Natural killer cell (primary cell): ENCODE measurements around the gene EHD3. TPM values are rescaled to one million over a fixed set of nuclear protein-coding genes. Genes with fewer than 3 reads are reported as not detected.

Source experiments
- ATAC-seq, 3 donors: fragments of 150-1000 bp in 2 of 3; fragments of 200-7000 bp in 1 of 3; cut with Tn5 transposase; 1 replicate in 1 of 3; 2 replicates in 2 of 3; pipeline ENCODE4 v1.10.0; 2021; ENCODE audit warnings: mild to moderate bottlenecking in 2 of 3, moderate library complexity in 2 of 3
- DNase-seq, 2 donors: peaks; one replicate each; pipeline versions ENCODE4 v3.0.0 to v3.0.0-alpha.2; 2013 to 2021; ENCODE audit warnings: mixed read lengths in 1 of 2
- H3K27ac ChIP-seq: one replicate; pipeline ENCODE4 v1.5.1; 2013; ENCODE audit warnings: mild to moderate bottlenecking, low read length
- H3K27me3 ChIP-seq: one replicate; pipeline ENCODE4 v1.6.1; 2013; ENCODE audit warnings: low read length; ENCODE audit not compliant: control insufficient read depth, insufficient read depth
- H3K36me3 ChIP-seq: one replicate; pipeline ENCODE4 v1.6.1; 2013; ENCODE audit warnings: low read length; ENCODE audit not compliant: control insufficient read depth, insufficient read depth
- H3K4me1 ChIP-seq: one replicate; pipeline ENCODE4 v1.6.1; 2013; ENCODE audit warnings: low read length; ENCODE audit not compliant: control insufficient read depth, insufficient read depth
- H3K4me3 ChIP-seq: one replicate; pipeline ENCODE4 v1.5.1; 2013; ENCODE audit warnings: low read length
- H3K9me3 ChIP-seq: one replicate; pipeline ENCODE4 v1.6.1; 2013; ENCODE audit warnings: low read length; ENCODE audit not compliant: control insufficient read depth, insufficient read depth
- H3K27ac Mint-ChIP-seq, 2 donors: one replicate each; pipeline ENCODE4 v1.8.0; 2022; ENCODE audit warnings: mild to moderate bottlenecking in 2 of 2, mixed read lengths in 2 of 2, moderate library complexity in 1 of 2
- H3K27me3 Mint-ChIP-seq, 2 donors: one replicate each; pipeline ENCODE4 v1.8.0; 2022; ENCODE audit warnings: low read depth in 2 of 2, mixed read lengths in 2 of 2
- H3K36me3 Mint-ChIP-seq: one replicate; pipeline ENCODE4 v1.8.0; 2022; ENCODE audit warnings: mixed read lengths
- H3K4me1 Mint-ChIP-seq, 2 donors: one replicate each; pipeline ENCODE4 v1.8.0; 2022; ENCODE audit warnings: mixed read lengths in 2 of 2
- H3K4me3 Mint-ChIP-seq: one replicate; pipeline ENCODE4 v1.8.0; 2022; ENCODE audit warnings: mild to moderate bottlenecking, moderate library complexity, mixed read lengths
- H3K9me3 Mint-ChIP-seq, 2 donors: one replicate each; pipeline ENCODE4 v1.8.0; 2022; ENCODE audit warnings: mixed read lengths in 2 of 2
- WGBS: methylation state at CpG from one replicate; pipeline ENCODE4 v1.1.7; 2013; ENCODE audit warnings: missing lambda C conversion rate; ENCODE audit not compliant: insufficient coverage; 5-methylcytosine and 5-hydroxymethylcytosine counted together
- intact Hi-C: fragments of 100-400 bp; cut with micrococcal nuclease; formaldehyde crosslinking; loops from one replicate; pipeline ENCODE4 v1.14.2; 2022
- total RNA-seq, 4 donors: library from RNA; stranded (reverse); fragments of 120-200 nt in 1 of 4; gene quantifications; one replicate each; pipeline versions ENCODE4 v1.2.3 to v1.2.4, GENCODE V29; 2013 to 2022
- TF ChIP-seq, protein P1 (sequence below): fragments of 200-600 bp; IDR thresholded peaks from one replicate; pipeline ENCODE4 v1.8.0; 2022; ENCODE audit warnings: antibody characterized with exemption

The EHD3 gene
- total RNA-seq, 3 donors from 2014 or later (not counting 1 experiment from before 2014, with no cell fraction given), result 5.6 to 7.8 (median 7.2) TPM

DNA sequence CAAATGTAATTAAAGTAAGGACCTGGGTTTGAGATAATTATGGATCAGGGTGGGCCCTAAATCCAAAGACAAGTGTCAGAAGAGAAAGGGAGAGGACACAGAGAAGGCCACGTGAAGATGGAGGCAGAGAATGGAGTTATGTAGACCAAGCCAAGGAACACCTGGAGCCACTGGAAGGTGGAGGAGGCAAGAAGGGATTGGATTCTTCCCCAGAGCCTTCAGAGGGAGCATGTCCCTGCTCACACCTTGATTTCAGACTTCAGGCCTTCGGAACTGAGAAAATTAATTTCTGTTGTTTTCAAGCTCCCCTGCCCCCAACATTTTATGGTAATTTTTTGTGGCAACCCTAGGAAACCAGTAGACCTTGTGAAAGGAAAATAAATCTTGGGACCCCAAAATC lies 36.3 kb upstream of the EHD3 start:
- WGBS, result 97% methylated on average over 2 of the region's 2 CpGs
- DNase-seq (no peak), ATAC-seq (no peak)
- no peaks in the 10 kb centered on the region for H3K36me3 ChIP-seq
- H3K4me1 Mint-ChIP-seq, result no peaks in the 10 kb centered on the region
- H3K4me1 ChIP-seq, result no peaks in the 10 kb centered on the region
- H3K27me3 ChIP-seq, result no peaks in the 10 kb centered on the region
- H3K4me3 ChIP-seq, result no peak overlapping the region
- H3K9me3 ChIP-seq, result no peaks in the 10 kb centered on the region
- H3K9me3 Mint-ChIP-seq, result peaks cover 0 to 2% of the 10 kb centered on the region in 2 donors
- H3K27me3 Mint-ChIP-seq, result no peaks in the 10 kb centered on the region
- intact Hi-C loops, result no loop called here
- no peak overlapping the region for H3K27ac Mint-ChIP-seq
- H3K36me3 Mint-ChIP-seq, result no peaks in the 10 kb centered on the region
- TF ChIP-seq, protein P1, sequence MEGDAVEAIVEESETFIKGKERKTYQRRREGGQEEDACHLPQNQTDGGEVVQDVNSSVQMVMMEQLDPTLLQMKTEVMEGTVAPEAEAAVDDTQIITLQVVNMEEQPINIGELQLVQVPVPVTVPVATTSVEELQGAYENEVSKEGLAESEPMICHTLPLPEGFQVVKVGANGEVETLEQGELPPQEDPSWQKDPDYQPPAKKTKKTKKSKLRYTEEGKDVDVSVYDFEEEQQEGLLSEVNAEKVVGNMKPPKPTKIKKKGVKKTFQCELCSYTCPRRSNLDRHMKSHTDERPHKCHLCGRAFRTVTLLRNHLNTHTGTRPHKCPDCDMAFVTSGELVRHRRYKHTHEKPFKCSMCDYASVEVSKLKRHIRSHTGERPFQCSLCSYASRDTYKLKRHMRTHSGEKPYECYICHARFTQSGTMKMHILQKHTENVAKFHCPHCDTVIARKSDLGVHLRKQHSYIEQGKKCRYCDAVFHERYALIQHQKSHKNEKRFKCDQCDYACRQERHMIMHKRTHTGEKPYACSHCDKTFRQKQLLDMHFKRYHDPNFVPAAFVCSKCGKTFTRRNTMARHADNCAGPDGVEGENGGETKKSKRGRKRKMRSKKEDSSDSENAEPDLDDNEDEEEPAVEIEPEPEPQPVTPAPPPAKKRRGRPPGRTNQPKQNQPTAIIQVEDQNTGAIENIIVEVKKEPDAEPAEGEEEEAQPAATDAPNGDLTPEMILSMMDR, result no peak
- no peak overlapping the region for H3K4me3 Mint-ChIP-seq
- H3K27ac ChIP-seq, result no peak overlapping the region

DNA sequence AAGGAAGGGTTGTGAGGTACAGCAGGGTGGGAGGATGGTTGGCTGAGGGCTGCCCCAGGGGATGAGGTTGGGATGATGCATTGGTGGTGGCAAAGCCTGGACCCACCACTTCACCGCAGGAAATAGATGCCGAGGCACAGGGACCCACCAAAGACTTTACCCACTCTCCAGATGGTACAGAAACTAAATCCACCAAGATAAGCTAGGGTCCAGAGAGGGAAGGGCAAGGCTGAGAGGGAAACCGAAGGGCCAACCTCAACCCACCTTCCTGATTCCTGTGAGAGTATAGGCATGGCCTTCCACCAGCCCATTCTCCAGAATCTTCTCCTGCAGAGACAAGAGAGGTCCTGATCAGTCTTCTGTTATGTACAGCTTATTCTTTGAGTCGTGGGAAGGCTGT lies 34.7 kb upstream of the EHD3 start:
- intact Hi-C loops, result no loop called here
- no peak for DNase-seq
- Histone ChIP-seq H3K27ac (no peak overlapping the region), H3K36me3 (no peaks in the 10 kb centered on the region), H3K4me3 (no peak overlapping the region), H3K27me3 (no peaks in the 10 kb centered on the region), H3K9me3 (no peaks in the 10 kb centered on the region), H3K4me1 (no peaks in the 10 kb centered on the region)
- no peaks in the 10 kb centered on the region for H3K36me3 Mint-ChIP-seq
- H3K9me3 Mint-ChIP-seq, result peaks cover 0 to 2% of the 10 kb centered on the region in 2 donors
- no peak for ATAC-seq
- no peak overlapping the region for H3K4me3 Mint-ChIP-seq
- 92% methylated on average over 2 of the region's 4 CpGs for WGBS
- H3K27me3 Mint-ChIP-seq, result peaks cover 0 to 3% of the 10 kb centered on the region in 2 donors
- H3K27ac Mint-ChIP-seq, result no peak overlapping the region
- H3K4me1 Mint-ChIP-seq, result no peaks in the 10 kb centered on the region
- TF ChIP-seq, protein P1, result no peak

DNA sequence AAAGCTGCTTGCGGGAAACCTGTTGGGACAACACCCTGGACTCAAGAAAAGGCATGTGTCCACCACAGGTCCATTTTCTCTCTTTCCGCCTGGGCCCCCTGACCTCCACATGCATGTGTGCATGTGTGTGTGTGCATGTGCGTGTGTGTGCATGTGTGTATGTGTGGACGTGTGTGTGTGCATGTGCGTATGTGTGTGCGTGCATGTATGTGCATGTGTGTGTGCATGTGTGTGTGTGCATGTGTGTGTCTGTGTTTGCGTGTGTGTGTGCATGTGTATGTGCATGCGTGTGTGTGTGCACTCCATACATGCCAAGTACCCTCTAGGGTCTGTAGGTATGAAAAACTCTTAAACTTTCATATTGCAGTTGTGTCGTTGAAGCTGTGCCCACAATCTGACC lies 33.0 kb upstream of the EHD3 start:
- intact Hi-C loops, result no loop called here
- no peak overlapping the region for H3K4me3 Mint-ChIP-seq
- WGBS, result 80% methylated on average over 9 of the region's 9 CpGs

DNA sequence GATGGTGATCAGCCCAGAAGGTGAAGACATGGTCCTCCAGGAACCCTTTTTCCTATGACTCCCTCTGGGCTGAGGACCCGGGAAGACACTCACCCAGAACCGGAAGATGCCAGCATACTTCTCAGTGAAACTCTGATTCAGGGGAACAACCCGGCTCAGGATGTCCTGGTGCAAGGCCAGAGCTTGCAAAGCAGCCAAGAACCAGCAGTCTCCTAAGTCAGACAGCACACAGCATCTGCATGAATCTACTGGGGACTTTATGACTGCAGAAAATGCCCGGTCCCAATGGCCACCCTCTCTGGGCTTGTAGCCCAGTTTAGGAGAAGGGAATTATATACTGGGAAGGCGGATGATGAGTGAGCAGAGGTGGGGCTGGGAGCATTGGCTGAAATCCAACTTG lies 31.9 kb upstream of the EHD3 start:
- H3K4me3 Mint-ChIP-seq, result no peak overlapping the region
- WGBS, result 91% methylated on average over 5 of the region's 5 CpGs
- Histone ChIP-seq H3K4me1 (no peaks in the 10 kb centered on the region), H3K9me3 (no peaks in the 10 kb centered on the region), H3K4me3 (no peak overlapping the region), H3K27me3 (no peaks in the 10 kb centered on the region), H3K36me3 (no peaks in the 10 kb centered on the region), H3K27ac (no peak overlapping the region)
- H3K27me3 Mint-ChIP-seq, result peaks cover 0 to 3% of the 10 kb centered on the region in 2 donors
- intact Hi-C loops, result no loop called here
- no peak overlapping the region for H3K27ac Mint-ChIP-seq
- no peak for DNase-seq
- H3K9me3 Mint-ChIP-seq, result peaks cover 0 to 2% of the 10 kb centered on the region in 2 donors
- H3K36me3 Mint-ChIP-seq, result no peaks in the 10 kb centered on the region
- TF ChIP-seq, protein P1, result no peak
- no peak for ATAC-seq
- H3K4me1 Mint-ChIP-seq, result no peaks in the 10 kb centered on the region

More for the DNA sequence above, 33.0 kb upstream of the EHD3 start:
- TF ChIP-seq, protein P1, result no peak
- Mint-ChIP-seq H3K27me3 (peaks cover 0 to 3% of the 10 kb centered on the region in 2 donors), H3K9me3 (peaks cover 0 to 2% of the 10 kb centered on the region in 2 donors), H3K27ac (no peak overlapping the region), H3K4me1 (no peaks in the 10 kb centered on the region), H3K36me3 (no peaks in the 10 kb centered on the region)
- Histone ChIP-seq H3K36me3 (no peaks in the 10 kb centered on the region), H3K27ac (no peak overlapping the region), H3K27me3 (no peaks in the 10 kb centered on the region), H3K4me3 (no peak overlapping the region), H3K4me1 (no peaks in the 10 kb centered on the region), H3K9me3 (no peaks in the 10 kb centered on the region)
- no peak for DNase-seq
- ATAC-seq, result no peak
